K562 (cell line): ENCODE measurements around the gene TRIM14. TPM values are rescaled to one million over a fixed set of nuclear protein-coding genes. Genes with fewer than 3 reads are reported as not detected.

Source experiments
- AFF1 ChIP-seq, 2 experiments: fragments of 450-650 bp; IDR thresholded peaks; 2 replicates each; pipeline ENCODE4 v1.6.1; 2018; ENCODE audit warnings: mild to moderate bottlenecking in 2 of 2, low read depth in 1 of 2; ENCODE audit not compliant: partially characterized antibody in 2 of 2
- DDX20 ChIP-seq: fragments of 450-650 bp; IDR thresholded peaks from 2 replicates; pipeline ENCODE4 v1.6.1; 2016; ENCODE audit warnings: missing genetic modification characterization, low read depth, mild to moderate bottlenecking, missing compliant biosample characterization, moderate library complexity
- ERF ChIP-seq: fragments of 450-650 bp; formaldehyde crosslinking; IDR thresholded peaks from 2 replicates; pipeline ENCODE4 v1.4.0; 2020; ENCODE audit warnings: mild to moderate bottlenecking, mixed read lengths
- FOXK2 ChIP-seq, 2 experiments: fragments of 450-650 bp; IDR thresholded peaks in 1 of 2; conservative IDR thresholded peaks in 1 of 2; 2 replicates each; pipeline ENCODE4 v1.6.1; 2016; ENCODE audit warnings: low read depth in 2 of 2, mild to moderate bottlenecking in 1 of 2
- FOXP1 ChIP-seq: sonication (generic); formaldehyde crosslinking; IDR thresholded peaks from 2 replicates; pipeline ENCODE4 v1.8.0; 2022; ENCODE audit warnings: mild to moderate bottlenecking, missing genetic modification reagents
- FUS ChIP-seq: fragments of 200-400 bp; formaldehyde crosslinking; optimal IDR thresholded peaks from 2 replicates; pipeline ENCODE3; 2017; ENCODE audit warnings: low read depth, low read length
- GATAD2A ChIP-seq: fragments of 450-650 bp; IDR thresholded peaks from 2 replicates; pipeline ENCODE4 v1.6.1; 2017
- HSF4 ChIP-seq: fragments of 250-450 bp; sonication (Bioruptor Pico); IDR thresholded peaks from 2 replicates; pipeline ENCODE4 v2.1.2; 2022; ENCODE audit warnings: mild to moderate bottlenecking, moderate library complexity, borderline replicate concordance
- KLF10 ChIP-seq: fragments of 250-450 bp; sonication (Bioruptor Pico); IDR thresholded peaks from 2 replicates; pipeline ENCODE4 v1.6.1; 2021; ENCODE audit warnings: matching md5 sums
- MAFK ChIP-seq: IDR thresholded peaks from 2 replicates; pipeline ENCODE4 v1.6.1; 2011; ENCODE audit warnings: low read length, improper control_type of control experiment
- MITF ChIP-seq: IDR thresholded peaks from 2 replicates; pipeline ENCODE4 v1.6.1; 2014; ENCODE audit warnings: antibody characterized with exemption
- OTX1 ChIP-seq: fragments of 450-650 bp; formaldehyde crosslinking; IDR thresholded peaks from 2 replicates; pipeline ENCODE4 v1.4.0; 2022; ENCODE audit warnings: mild to moderate bottlenecking
- PHF21A ChIP-seq: fragments of 450-650 bp; IDR thresholded peaks from 2 replicates; pipeline ENCODE4 v1.6.1; 2017; ENCODE audit warnings: low read depth, borderline replicate concordance
- RNF219 ChIP-seq: fragments of 250-450 bp; sonication (Bioruptor Pico); IDR thresholded peaks from 2 replicates; pipeline ENCODE4 v1.5.0; 2022; ENCODE audit warnings: mild to moderate bottlenecking
- SNIP1 ChIP-seq: fragments of 450-650 bp; IDR thresholded peaks from 2 replicates; pipeline ENCODE4 v1.7.1; 2017; ENCODE audit warnings: low read depth, mild to moderate bottlenecking
- TGIF2 ChIP-seq: sonication (generic); formaldehyde crosslinking; IDR thresholded peaks from 2 replicates; pipeline ENCODE4 v1.8.1; 2022; ENCODE audit warnings: mild to moderate bottlenecking, missing genetic modification reagents, moderate library complexity
- U2AF1 ChIP-seq: fragments of 200-400 bp; formaldehyde crosslinking; optimal IDR thresholded peaks from 2 replicates; pipeline ENCODE3; 2017; ENCODE audit warnings: mild to moderate bottlenecking, low read depth, low read length, moderate library complexity
- U2AF2 ChIP-seq: fragments of 200-400 bp; formaldehyde crosslinking; optimal IDR thresholded peaks from 2 replicates; pipeline ENCODE3; 2017; ENCODE audit warnings: low read depth, mild to moderate bottlenecking, low read length
- YY1 ChIP-seq, 3 experiments: IDR thresholded peaks; 2 replicates each; pipeline ENCODE4 v1.6.1; 2011; ENCODE audit warnings: low read length in 2 of 3, mild to moderate bottlenecking in 2 of 3, moderate library complexity in 2 of 3, borderline replicate concordance in 1 of 3, control low read depth in 1 of 3, low read depth in 1 of 3; ENCODE audit not compliant: insufficient read depth in 3 of 3, insufficient replicate concordance in 2 of 3, control insufficient read depth in 1 of 3, insufficient read length in 1 of 3; ENCODE audit errors: extremely low read depth in 1 of 3
- ZC3H4 ChIP-seq: sonication (generic); formaldehyde crosslinking; IDR thresholded peaks from 2 replicates; pipeline ENCODE4 v1.9.0; 2021; ENCODE audit warnings: missing genetic modification reagents, borderline replicate concordance
- polyA plus RNA-seq, 8 experiments: library from polyadenylated mRNA; depleted of rRNA in 4 of 8; stranded (reverse) in 5 of 8; unstranded in 3 of 8; fragments of >200 nt; fragmentation: Nextera tagmentation in 2 of 8; fragmentation: Illumina TruSeq in 1 of 8; extraction: Ambion mirVana in 2 of 8; extraction: Trizol in 1 of 8; gene quantifications; 2 replicates each; pipeline versions ENCODE4 v1.2.1 to v1.2.3, GENCODE V29; 2011 to 2014; ENCODE audit warnings: inconsistent platforms in 1 of 8, missing spikeins in 1 of 8
- total RNA-seq, 7 experiments: library from RNA; depleted of rRNA in 6 of 7; stranded (reverse); fragments of >200 nt in 6 of 7; fragmentation: Illumina TruSeq in 2 of 7; extraction: Trizol in 2 of 7; gene quantifications; 2 replicates each; pipeline versions ENCODE4 v1.2.1 to v1.2.3, GENCODE V29; 2011 to 2021; ENCODE audit warnings: low replicate concordance in 1 of 7

Gene TRIM14
- total and polyA plus RNA-seq, 9 of the 15 experiments (the other 6 are each of a cell fraction or from before 2014, with no cell fraction given): 7.6 to 41.0 (median 17.9) TPM

- no peak for TF ChIP-seq TGIF2
- no peak for TF ChIP-seq MAFK
- TF ChIP-seq GATAD2A: no peak
- TF ChIP-seq AFF1 (IDR thresholded peaks at IDR 0.05; ENCODE audit: low read depth in 1 of 2, partially characterized antibody in 2 of 2): no peak
- TF ChIP-seq MITF: no peak
- TF ChIP-seq FOXK2 (conservative IDR thresholded peaks at IDR 0.05 in 1 of 2, IDR thresholded peaks at IDR 0.05 in 1 of 2; ENCODE audit: low read depth in 2 of 2): no peak
- TF ChIP-seq FOXP1 (CRISPR knock-in tag): no peak; the same call in 1 of the 2 replicates
- TF ChIP-seq YY1 (IDR thresholded peaks at IDR 0.05; ENCODE audit: borderline replicate concordance in 1 of 3, control insufficient read depth in 1 of 3, extremely low read depth in 1 of 3, insufficient read depth in 3 of 3, insufficient read length in 1 of 3, insufficient replicate concordance in 2 of 3, low read depth in 1 of 3, low read length in 2 of 3): peak in 2 of 3 experiments; percentile 9 to 41
- TF ChIP-seq PHF21A: no peak
- TF ChIP-seq HSF4 (CRISPR knock-in tag): no peak
- no peak for TF ChIP-seq SNIP1
- TF ChIP-seq ERF: no peak
- TF ChIP-seq DDX20 (tag): no peak
- TF ChIP-seq ZC3H4: peak; percentile 81; the same call in 1 of the 2 replicates
- no peak for TF ChIP-seq U2AF2
- TF ChIP-seq KLF10 (CRISPR knock-in tag): no peak
- TF ChIP-seq FUS: peak; percentile 37
- no peak for TF ChIP-seq OTX1 (CRISPR knock-in tag)
- no peak for TF ChIP-seq RNF219 (CRISPR knock-in tag)
- TF ChIP-seq U2AF1: peak; percentile 77
Observed at GRCh38 chr9:98056269-98057137, 62.5 kb downstream of the TRIM14 start, which contains the start of gene NANS (continued).
